ENCODE data around the gene PKP4. TPM values are rescaled to one million over a fixed set of nuclear protein-coding genes. Genes with fewer than 3 reads are reported as not detected.

PKP4 gene
- total RNA-seq, 1 donor from 2014 or later: 30.3 TPM

- H3K27me3 Mint-ChIP-seq (ENCODE audit: insufficient read depth): no peaks in the 10 kb centered on the region
- H3K4me3 Mint-ChIP-seq: no peak overlapping the region
- H3K4me1 Mint-ChIP-seq (ENCODE audit: low read depth): peaks cover 16% of the 10 kb centered on the region
- no peak overlapping the region for H3K27ac Mint-ChIP-seq
- H3K36me3 Mint-ChIP-seq (ENCODE audit: low read depth): peaks cover 3% of the 10 kb centered on the region
- H3K9me3 Mint-ChIP-seq: no peaks in the 10 kb centered on the region
- DNase-seq (ENCODE audit: low spot score): no peak
- intact Hi-C loops (cut with micrococcal nuclease): no loop called here
Observed at GRCh38 chr2:158543957-158544356, 87.2 kb downstream of the PKP4 start.

GRCh38 chr2:158544998-158545397 is 88.2 kb downstream of the PKP4 start:
- H3K4me1 Mint-ChIP-seq (ENCODE audit: low read depth): peaks cover 16% of the 10 kb centered on the region
- no peak overlapping the region for H3K27ac Mint-ChIP-seq
- no peak overlapping the region for H3K4me3 Mint-ChIP-seq
- H3K27me3 Mint-ChIP-seq (ENCODE audit: insufficient read depth): no peaks in the 10 kb centered on the region
- no peak for DNase-seq (ENCODE audit: low spot score)
- peaks cover 3% of the 10 kb centered on the region for H3K36me3 Mint-ChIP-seq (ENCODE audit: low read depth)
- intact Hi-C loops (cut with micrococcal nuclease): loop anchor here (5.0 kb wide), 1 partner anchor 88 kb away; the partner anchor contains the start of genes CCDC148 and PKP4
- no peaks in the 10 kb centered on the region for H3K9me3 Mint-ChIP-seq

- H3K4me1 Mint-ChIP-seq (ENCODE audit: low read depth): peaks cover 16% of the 10 kb centered on the region
- H3K36me3 Mint-ChIP-seq (ENCODE audit: low read depth): peaks cover 3% of the 10 kb centered on the region
- no peaks in the 10 kb centered on the region for H3K9me3 Mint-ChIP-seq
- intact Hi-C loops (cut with micrococcal nuclease): loop anchor here (5.0 kb wide), 1 partner anchor 89 kb away; the partner anchor contains the start of genes CCDC148 and PKP4
- no peak overlapping the region for H3K4me3 Mint-ChIP-seq
- peak overlapping the region; percentile 30 for H3K27ac Mint-ChIP-seq
- DNase-seq (ENCODE audit: low spot score): no peak
- H3K27me3 Mint-ChIP-seq (ENCODE audit: insufficient read depth): no peaks in the 10 kb centered on the region
Observed at GRCh38 chr2:158546412-158547144, 89.8 kb downstream of the PKP4 start.

- no peak for DNase-seq (ENCODE audit: low spot score)
- no peaks in the 10 kb centered on the region for H3K36me3 Mint-ChIP-seq (ENCODE audit: low read depth)
- no peak overlapping the region for H3K4me3 Mint-ChIP-seq
- H3K9me3 Mint-ChIP-seq: no peaks in the 10 kb centered on the region
- H3K4me1 Mint-ChIP-seq (ENCODE audit: low read depth): no peaks in the 10 kb centered on the region
- no peak overlapping the region for H3K27ac Mint-ChIP-seq
- intact Hi-C loops (cut with micrococcal nuclease): no loop called here
- H3K27me3 Mint-ChIP-seq (ENCODE audit: insufficient read depth): no peaks in the 10 kb centered on the region
Observed at GRCh38 chr2:158553257-158553656, 96.5 kb downstream of the PKP4 start.

- H3K27ac Mint-ChIP-seq: no peak overlapping the region
Observed at GRCh38 chr2:158554996-158555395, 98.2 kb downstream of the PKP4 start.

GRCh38 chr2:158556124-158556523 is 99.4 kb downstream of the PKP4 start:
- DNase-seq (ENCODE audit: low spot score): no peak
- Mint-ChIP-seq H3K27me3 (ENCODE audit: insufficient read depth) (no peaks in the 10 kb centered on the region), H3K27ac (no peak overlapping the region), H3K36me3 (ENCODE audit: low read depth) (no peaks in the 10 kb centered on the region), H3K4me3 (no peak overlapping the region), H3K4me1 (ENCODE audit: low read depth) (no peaks in the 10 kb centered on the region), H3K9me3 (no peaks in the 10 kb centered on the region)
- intact Hi-C loops (cut with micrococcal nuclease): no loop called here

More at GRCh38 chr2:158554996-158555395, 98.2 kb downstream of the PKP4 start:
- DNase-seq (ENCODE audit: low spot score): no peak
- no peaks in the 10 kb centered on the region for H3K27me3 Mint-ChIP-seq (ENCODE audit: insufficient read depth)
- intact Hi-C loops (cut with micrococcal nuclease): no loop called here
- H3K9me3 Mint-ChIP-seq: no peaks in the 10 kb centered on the region
- no peaks in the 10 kb centered on the region for H3K36me3 Mint-ChIP-seq (ENCODE audit: low read depth)
- H3K4me3 Mint-ChIP-seq: no peak overlapping the region
- no peaks in the 10 kb centered on the region for H3K4me1 Mint-ChIP-seq (ENCODE audit: low read depth)

GRCh38 chr2:158557752-158558151 is 101.0 kb downstream of the PKP4 start:
- no peak for DNase-seq (ENCODE audit: low spot score)
- H3K9me3 Mint-ChIP-seq: no peaks in the 10 kb centered on the region
- H3K27ac Mint-ChIP-seq: no peak overlapping the region
- no peaks in the 10 kb centered on the region for H3K27me3 Mint-ChIP-seq (ENCODE audit: insufficient read depth)
- intact Hi-C loops (cut with micrococcal nuclease): no loop called here
- H3K36me3 Mint-ChIP-seq (ENCODE audit: low read depth): no peaks in the 10 kb centered on the region
- H3K4me1 Mint-ChIP-seq (ENCODE audit: low read depth): no peaks in the 10 kb centered on the region
- no peak overlapping the region for H3K4me3 Mint-ChIP-seq

- H3K27me3 Mint-ChIP-seq (ENCODE audit: insufficient read depth): no peaks in the 10 kb centered on the region
- DNase-seq (ENCODE audit: low spot score): no peak
- intact Hi-C loops (cut with micrococcal nuclease): no loop called here
- H3K36me3 Mint-ChIP-seq (ENCODE audit: low read depth): no peaks in the 10 kb centered on the region
- no peak overlapping the region for H3K27ac Mint-ChIP-seq
- no peaks in the 10 kb centered on the region for H3K4me1 Mint-ChIP-seq (ENCODE audit: low read depth)
- no peaks in the 10 kb centered on the region for H3K9me3 Mint-ChIP-seq
- H3K4me3 Mint-ChIP-seq: no peak overlapping the region
Observed at GRCh38 chr2:158559252-158559651, 102.5 kb downstream of the PKP4 start.

GRCh38 chr2:158560259-158560658 is 103.5 kb downstream of the PKP4 start:
- H3K27ac Mint-ChIP-seq: no peak overlapping the region
- intact Hi-C loops (cut with micrococcal nuclease): no loop called here
- H3K4me1 Mint-ChIP-seq (ENCODE audit: low read depth): no peaks in the 10 kb centered on the region
- no peak overlapping the region for H3K4me3 Mint-ChIP-seq
- no peaks in the 10 kb centered on the region for H3K9me3 Mint-ChIP-seq
- H3K27me3 Mint-ChIP-seq (ENCODE audit: insufficient read depth): no peaks in the 10 kb centered on the region
- H3K36me3 Mint-ChIP-seq (ENCODE audit: low read depth): no peaks in the 10 kb centered on the region
- DNase-seq (ENCODE audit: low spot score): no peak

GRCh38 chr2:158561054-158561453 is 104.3 kb downstream of the PKP4 start:
- Mint-ChIP-seq H3K27ac (no peak overlapping the region), H3K9me3 (no peaks in the 10 kb centered on the region), H3K36me3 (ENCODE audit: low read depth) (no peaks in the 10 kb centered on the region), H3K27me3 (ENCODE audit: insufficient read depth) (no peaks in the 10 kb centered on the region), H3K4me1 (ENCODE audit: low read depth) (no peaks in the 10 kb centered on the region), H3K4me3 (no peak overlapping the region)
- no peak for DNase-seq (ENCODE audit: low spot score)
- intact Hi-C loops (cut with micrococcal nuclease): no loop called here

GRCh38 chr2:158567208-158567607 is 110.5 kb downstream of the PKP4 start:
- Mint-ChIP-seq H3K4me3 (no peak overlapping the region), H3K27ac (no peak overlapping the region), H3K9me3 (no peaks in the 10 kb centered on the region), H3K36me3 (ENCODE audit: low read depth) (no peaks in the 10 kb centered on the region), H3K27me3 (ENCODE audit: insufficient read depth) (no peaks in the 10 kb centered on the region), H3K4me1 (ENCODE audit: low read depth) (no peaks in the 10 kb centered on the region)
- DNase-seq (ENCODE audit: low spot score): no peak
- intact Hi-C loops (cut with micrococcal nuclease): no loop called here

GRCh38 chr2:158569284-158569683 is 112.5 kb downstream of the PKP4 start:
- H3K4me3 Mint-ChIP-seq: no peak overlapping the region
- no peaks in the 10 kb centered on the region for H3K36me3 Mint-ChIP-seq (ENCODE audit: low read depth)
- no peaks in the 10 kb centered on the region for H3K27me3 Mint-ChIP-seq (ENCODE audit: insufficient read depth)
- no peak for DNase-seq (ENCODE audit: low spot score)
- no peak overlapping the region for H3K27ac Mint-ChIP-seq
- no peaks in the 10 kb centered on the region for H3K4me1 Mint-ChIP-seq (ENCODE audit: low read depth)
- no peaks in the 10 kb centered on the region for H3K9me3 Mint-ChIP-seq
- intact Hi-C loops (cut with micrococcal nuclease): no loop called here

- no peaks in the 10 kb centered on the region for H3K36me3 Mint-ChIP-seq (ENCODE audit: low read depth)
- no peak overlapping the region for H3K27ac Mint-ChIP-seq
- intact Hi-C loops (cut with micrococcal nuclease): no loop called here
- H3K9me3 Mint-ChIP-seq: no peaks in the 10 kb centered on the region
- no peak for DNase-seq (ENCODE audit: low spot score)
- no peaks in the 10 kb centered on the region for H3K4me1 Mint-ChIP-seq (ENCODE audit: low read depth)
- H3K4me3 Mint-ChIP-seq: no peak overlapping the region
- no peaks in the 10 kb centered on the region for H3K27me3 Mint-ChIP-seq (ENCODE audit: insufficient read depth)
Observed at GRCh38 chr2:158570869-158571268, 114.1 kb downstream of the PKP4 start.

GRCh38 chr2:158573739-158574138 is 117.0 kb downstream of the PKP4 start:
- Mint-ChIP-seq H3K36me3 (ENCODE audit: low read depth) (no peaks in the 10 kb centered on the region), H3K27ac (no peak overlapping the region), H3K9me3 (no peaks in the 10 kb centered on the region), H3K27me3 (ENCODE audit: insufficient read depth) (no peaks in the 10 kb centered on the region), H3K4me1 (ENCODE audit: low read depth) (no peaks in the 10 kb centered on the region), H3K4me3 (no peak overlapping the region)
- intact Hi-C loops (cut with micrococcal nuclease): no loop called here
- DNase-seq (ENCODE audit: low spot score): no peak

All from activated T-helper 1 cell treated with anti-CD3 and anti-CD28 coated beads, Interleukin-12 subunit alpha, Interleukin-12 subunit beta, Interleukin-2, Interleukin-4 antibody, amounts not matched to agents 30 ng/mL and 10 ng/mL and 1 ng/mL, durations not matched to agents 14 hours and 24 hours and 36 hours (primary cell).